B cell (primary cell): ENCODE data around the gene OR10R2.

Experiments
- CTCF ChIP-seq: fragments of 200-600 bp; IDR thresholded peaks from one replicate; pipeline ENCODE4 v1.8.0; 2022; ENCODE audit warnings: antibody characterized with exemption, mild to moderate bottlenecking
- EZH2 ChIP-seq: IDR thresholded peaks from 2 replicates; pipeline ENCODE4 v1.6.1; 2012; ENCODE audit warnings: borderline replicate concordance, low read depth, mild to moderate bottlenecking, moderate library complexity, low read length; ENCODE audit not compliant: insufficient read depth, poor library complexity, severe bottlenecking

GRCh38 chr1:158527190-158527815 is 55.3 kb downstream of the OR10R2 start:
- TF ChIP-seq CTCF (peak; percentile 77), EZH2 (no peak)
